B cell (primary cell): Measurements from ENCODE around the gene RFPL1. TPM values are rescaled to one million over a fixed set of nuclear protein-coding genes. Genes with fewer than 3 reads are reported as not detected.

Experiments
- ATAC-seq: fragments of 200-7000 bp; cut with Tn5 transposase; one replicate; pipeline ENCODE4 v1.10.0; 2021; ENCODE audit warnings: low read depth, mild to moderate bottlenecking, moderate number of reproducible peaks, moderate library complexity
- CTCF ChIA-PET: fragments of 350-600 bp; sonication (Branson Sonifier 250); formaldehyde crosslinking; loops from one replicate; lab custom pipeline; 2021; ENCODE audit warnings: antibody characterized with exemption, inconsistent platforms; lab: Charles Lee
- POLR2A ChIA-PET: fragments of 350-600 bp; sonication (Branson Sonifier 250); formaldehyde crosslinking; loops from one replicate; lab custom pipeline; 2021; ENCODE audit warnings: antibody characterized with exemption; lab: Charles Lee
- DNase-seq: peaks from one replicate; pipeline ENCODE4 v3.0.0; 2013
- H2AFZ ChIP-seq: 2 replicates; pipeline ENCODE4 v1.6.1; 2012; ENCODE audit warnings: mild to moderate bottlenecking, low read depth, low read length; ENCODE audit not compliant: insufficient read depth, poor library complexity, severe bottlenecking
- H3K27ac ChIP-seq, 2 donors: 1 replicate in 1 of 2; 2 replicates in 1 of 2; pipeline ENCODE4 v1.5.1; 2012 to 2013; ENCODE audit warnings: low read length in 2 of 2, mild to moderate bottlenecking in 2 of 2, moderate library complexity in 1 of 2
- H3K27me3 ChIP-seq, 4 experiments: fragments of 200-600 bp in 1 of 4; sonication (generic) in 1 of 4; replicated peaks in 1 of 4; 1 replicate in 2 of 4; 2 replicates in 2 of 4; pipeline versions ENCODE4 v1.6.1 to v1.7.0; 2013 to 2016; ENCODE audit warnings: low read length in 3 of 4, mild to moderate bottlenecking in 2 of 4, mixed read lengths in 1 of 4, moderate library complexity in 1 of 4; ENCODE audit not compliant: insufficient read depth in 4 of 4, control insufficient read depth in 3 of 4; ENCODE audit errors: control extremely low read depth in 1 of 4
- H3K36me3 ChIP-seq, 2 experiments: replicated peaks in 1 of 2; 1 replicate in 1 of 2; 2 replicates in 1 of 2; pipeline versions ENCODE4 v1.6.1 to v1.7.1; 2013; ENCODE audit warnings: low read length in 1 of 2; ENCODE audit not compliant: insufficient read depth in 2 of 2, control insufficient read depth in 1 of 2; ENCODE audit errors: control extremely low read depth in 1 of 2, extremely low read depth in 1 of 2
- H3K4me1 ChIP-seq, 2 donors: fragments of 200-600 bp in 1 of 2; sonication (generic) in 1 of 2; 1 replicate in 1 of 2; 2 replicates in 1 of 2; pipeline versions ENCODE4 v1.5.1 to v1.6.1; 2013 to 2017; ENCODE audit warnings: low read length in 2 of 2; ENCODE audit not compliant: control insufficient read depth in 2 of 2, insufficient read depth in 2 of 2
- H3K4me2 ChIP-seq: replicated peaks from 2 replicates; pipeline ENCODE3; 2012; ENCODE audit warnings: mild to moderate bottlenecking, low read depth, low read length; ENCODE audit not compliant: poor library complexity, severe bottlenecking
- H3K4me3 ChIP-seq, 5 experiments: fragments of 200-600 bp in 1 of 5; sonication (generic) in 1 of 5; 1 replicate in 3 of 5; 2 replicates in 2 of 5; pipeline versions ENCODE4 v1.5.1 to v1.7.0; 2011 to 2016; ENCODE audit warnings: low read length in 4 of 5, mild to moderate bottlenecking in 4 of 5, low read depth in 2 of 5, control low read depth in 1 of 5, moderate library complexity in 1 of 5; ENCODE audit not compliant: insufficient read depth in 1 of 5; ENCODE audit errors: control extremely low read depth in 1 of 5, extremely low read depth in 1 of 5
- H3K79me2 ChIP-seq: fragments of 200-600 bp; sonication (generic); one replicate; pipeline ENCODE4 v1.6.0; 2016; ENCODE audit warnings: low read length; ENCODE audit not compliant: control insufficient read depth, insufficient read depth
- H3K9ac ChIP-seq: fragments of 200-600 bp; sonication (generic); 2 replicates; pipeline ENCODE4 v1.6.1; 2017; ENCODE audit warnings: mild to moderate bottlenecking, low read length, moderate library complexity
- H3K9me3 ChIP-seq, 3 donors: one replicate each; pipeline versions ENCODE4 v1.6.1 to v1.7.1; 2013; ENCODE audit warnings: low read length in 2 of 3; ENCODE audit not compliant: control insufficient read depth in 2 of 3, insufficient read depth in 1 of 3; ENCODE audit errors: control extremely low read depth in 1 of 3
- H4K20me1 ChIP-seq: 2 replicates; pipeline ENCODE4 v1.6.0; 2012; ENCODE audit warnings: mild to moderate bottlenecking, low read length; ENCODE audit not compliant: insufficient read depth, control insufficient read depth, poor library complexity, severe bottlenecking
- H3K27ac Mint-ChIP-seq: one replicate; pipeline ENCODE4 v1.8.0; 2021; ENCODE audit warnings: mixed read lengths
- H3K27me3 Mint-ChIP-seq: one replicate; pipeline ENCODE4 v1.8.0; 2021; ENCODE audit warnings: mixed read lengths
- H3K4me1 Mint-ChIP-seq: one replicate; pipeline ENCODE4 v1.8.0; 2021; ENCODE audit warnings: mixed read lengths
- H3K4me3 Mint-ChIP-seq: one replicate; pipeline ENCODE4 v1.8.0; 2021; ENCODE audit warnings: mixed read lengths
- H3K9me3 Mint-ChIP-seq: one replicate; pipeline ENCODE4 v1.8.0; 2022; ENCODE audit warnings: mixed read lengths; ENCODE audit not compliant: insufficient read depth
- CTCF ChIP-seq: fragments of 200-600 bp; IDR thresholded peaks from one replicate; pipeline ENCODE4 v1.8.0; 2022; ENCODE audit warnings: antibody characterized with exemption, mild to moderate bottlenecking
- EZH2 ChIP-seq: IDR thresholded peaks from 2 replicates; pipeline ENCODE4 v1.6.1; 2012; ENCODE audit warnings: borderline replicate concordance, low read depth, mild to moderate bottlenecking, moderate library complexity, low read length; ENCODE audit not compliant: insufficient read depth, poor library complexity, severe bottlenecking
- WGBS: methylation state at CpG from one replicate; pipeline ENCODE4 v1.1.5; 2013; ENCODE audit warnings: missing lambda C conversion rate; ENCODE audit not compliant: insufficient coverage; 5-methylcytosine and 5-hydroxymethylcytosine counted together
- intact Hi-C: fragments of 100-400 bp; cut with micrococcal nuclease; formaldehyde crosslinking; loops from one replicate; pipeline ENCODE4 v1.10.0; 2022
- polyA plus RNA-seq: library from polyadenylated mRNA; depleted of rRNA; stranded (reverse); fragments of >200 nt; gene quantifications from 2 replicates; pipeline ENCODE4 v1.2.3, GENCODE V29; 2012
- total RNA-seq, 2 donors: library from RNA; stranded (reverse); fragments of 120-200 nt in 1 of 2; gene quantifications; 1 replicate in 1 of 2; 2 replicates in 1 of 2; pipeline versions ENCODE4 v1.2.3 to v1.2.4, GENCODE V29; 2013 to 2022

Gene RFPL1
- total and polyA plus RNA-seq, 2 donors (not counting 1 experiment from before 2014, with no cell fraction given): not detected

- POLR2A ChIA-PET: no interaction called here
- Histone ChIP-seq H3K4me3 (no peak overlapping the region), H3K27ac (no peak overlapping the region), H2AFZ (no peak overlapping the region), H4K20me1 (no peaks in the 10 kb centered on the region), H3K36me3 (no peaks in the 10 kb centered on the region), H3K27me3 (no peaks in the 10 kb centered on the region), H3K79me2 (no peaks in the 10 kb centered on the region), H3K9ac (no peak overlapping the region), H3K9me3 (no peaks in the 10 kb centered on the region), H3K4me2 (no peak overlapping the region), H3K4me1 (no peaks in the 10 kb centered on the region)
- Mint-ChIP-seq H3K27me3 (peaks cover 30% of the 10 kb centered on the region), H3K27ac (no peak overlapping the region), H3K4me1 (no peaks in the 10 kb centered on the region), H3K4me3 (no peak overlapping the region), H3K9me3 (no peaks in the 10 kb centered on the region)
- ATAC-seq (no peak), DNase-seq (no peak)
- CTCF ChIA-PET: no interaction called here
- intact Hi-C loops: no loop called here
- no peak for TF ChIP-seq CTCF
- TF ChIP-seq EZH2: no peak
- WGBS: no CpG with 5 or more reads among the region's 1 CpG
Observed at GRCh38 chr22:29442976-29443375, 4.6 kb downstream of the RFPL1 start.

GRCh38 chr22:29443452-29443851, 5.1 kb downstream of the RFPL1 start:
- no peak for TF ChIP-seq CTCF
- no peak for TF ChIP-seq EZH2
- no peak overlapping the region for H3K4me3 Mint-ChIP-seq
- Histone ChIP-seq H3K4me2 (no peak overlapping the region), H3K27me3 (no peaks in the 10 kb centered on the region), H3K79me2 (no peaks in the 10 kb centered on the region), H3K4me3 (no peak overlapping the region), H3K4me1 (no peaks in the 10 kb centered on the region), H2AFZ (no peak overlapping the region), H4K20me1 (no peaks in the 10 kb centered on the region), H3K9ac (no peak overlapping the region), H3K9me3 (no peaks in the 10 kb centered on the region), H3K36me3 (no peaks in the 10 kb centered on the region), H3K27ac (no peak overlapping the region)
- H3K9me3 Mint-ChIP-seq: no peaks in the 10 kb centered on the region
- no peak for ATAC-seq
- no peak overlapping the region for H3K27ac Mint-ChIP-seq
- H3K4me1 Mint-ChIP-seq: no peaks in the 10 kb centered on the region
- CTCF ChIA-PET: no interaction called here
- no peak for DNase-seq
- intact Hi-C loops: no loop called here
- POLR2A ChIA-PET: no interaction called here
- H3K27me3 Mint-ChIP-seq: peaks cover 30% of the 10 kb centered on the region
- WGBS: 83% methylated on average over 1 of the region's 6 CpGs
